Inflammatory macrophage treated with lipopolysaccharide for 1 hour (primary cell): Measurements from ENCODE around the gene NAT9.

Source experiments
- DNase-seq, 2 donors: peaks; one replicate each; pipeline ENCODE4 v3.0.0-alpha.2; 2020 to 2022

Gene NAT9

DNA sequence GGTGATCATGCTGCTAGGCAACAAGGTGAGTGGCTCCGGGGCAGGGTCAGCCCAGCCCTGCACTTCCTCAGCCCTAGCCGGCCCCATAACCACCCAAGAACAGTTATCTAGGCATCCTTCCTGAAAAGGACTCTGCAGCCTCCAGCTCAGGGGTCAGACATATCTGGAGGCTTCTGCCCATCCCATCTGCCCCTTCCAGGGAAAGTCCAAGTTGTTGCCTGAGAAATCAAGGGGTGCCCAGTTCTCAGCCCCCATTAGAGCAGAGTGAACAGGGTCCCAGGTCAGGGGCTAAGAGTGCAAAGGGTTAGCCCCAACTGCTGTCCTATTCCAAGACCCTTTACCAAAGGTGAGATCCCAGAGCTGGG, 31.8 kb downstream of the NAT9 start:
- DNase-seq: no peak

DNA sequence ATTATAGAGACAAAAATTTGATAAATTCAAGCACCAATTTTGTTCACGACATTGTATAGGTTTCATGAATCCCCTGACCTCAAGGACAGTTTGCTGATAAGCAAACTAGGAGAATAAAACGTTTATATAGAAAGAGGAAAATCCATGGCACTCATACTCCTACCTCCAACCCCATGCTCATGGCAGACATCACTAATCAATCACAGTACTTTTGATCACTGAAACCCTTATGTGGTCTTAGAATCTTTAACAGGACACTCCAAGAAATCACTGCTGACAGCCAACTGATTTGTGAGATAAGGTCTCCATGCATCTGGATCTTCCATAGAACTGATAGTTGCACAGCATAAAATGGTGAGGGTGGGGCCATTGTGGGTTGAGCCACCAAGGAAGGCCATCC, 32.4 kb downstream of the NAT9 start:
- no peak for DNase-seq

DNA sequence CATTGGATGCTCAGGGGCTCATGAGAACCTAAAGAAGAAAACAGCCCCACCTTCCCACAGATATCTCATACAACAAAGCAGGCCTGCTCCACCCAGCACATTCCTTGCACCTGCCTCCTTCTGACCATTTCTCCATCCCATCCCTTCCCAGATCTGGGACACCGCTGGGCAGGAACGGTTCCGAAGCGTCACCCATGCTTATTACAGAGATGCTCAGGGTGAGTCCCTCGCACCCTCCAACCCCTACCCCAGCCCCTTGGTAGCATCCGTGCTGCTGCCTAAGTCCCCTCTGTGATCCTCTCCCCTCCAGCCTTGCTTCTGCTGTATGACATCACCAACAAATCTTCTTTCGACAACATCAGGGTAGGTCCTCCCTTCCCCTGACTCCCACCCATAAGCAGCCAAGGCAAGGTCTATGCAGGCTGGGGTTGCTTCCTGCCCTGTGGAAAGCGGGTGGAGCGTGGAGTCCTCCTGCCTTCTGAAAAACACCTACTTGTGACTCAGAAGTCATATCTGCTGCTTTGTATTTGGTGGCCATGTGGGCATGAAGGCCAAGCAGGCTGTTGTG, 33.1 kb downstream of the NAT9 start:
- DNase-seq: no peak

DNA sequence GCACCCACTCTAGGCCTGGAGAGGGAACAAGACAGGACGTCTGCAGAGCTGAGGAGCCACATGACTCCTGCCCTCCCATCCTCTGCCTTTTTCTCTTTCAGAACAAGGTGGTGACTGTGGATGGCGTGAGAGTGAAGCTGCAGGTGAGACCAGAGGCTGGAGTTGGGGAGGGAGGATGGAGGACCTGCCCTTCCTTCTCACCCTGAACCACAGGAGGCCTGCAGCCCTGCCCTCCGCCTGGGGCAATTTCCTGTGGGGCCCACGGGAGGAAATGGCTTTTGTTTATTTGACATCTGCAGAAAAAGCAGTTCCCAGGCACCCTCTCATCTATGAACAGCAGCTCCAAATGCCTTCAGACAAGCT, 34.0 kb downstream of the NAT9 start:
- DNase-seq: no peak

DNA sequence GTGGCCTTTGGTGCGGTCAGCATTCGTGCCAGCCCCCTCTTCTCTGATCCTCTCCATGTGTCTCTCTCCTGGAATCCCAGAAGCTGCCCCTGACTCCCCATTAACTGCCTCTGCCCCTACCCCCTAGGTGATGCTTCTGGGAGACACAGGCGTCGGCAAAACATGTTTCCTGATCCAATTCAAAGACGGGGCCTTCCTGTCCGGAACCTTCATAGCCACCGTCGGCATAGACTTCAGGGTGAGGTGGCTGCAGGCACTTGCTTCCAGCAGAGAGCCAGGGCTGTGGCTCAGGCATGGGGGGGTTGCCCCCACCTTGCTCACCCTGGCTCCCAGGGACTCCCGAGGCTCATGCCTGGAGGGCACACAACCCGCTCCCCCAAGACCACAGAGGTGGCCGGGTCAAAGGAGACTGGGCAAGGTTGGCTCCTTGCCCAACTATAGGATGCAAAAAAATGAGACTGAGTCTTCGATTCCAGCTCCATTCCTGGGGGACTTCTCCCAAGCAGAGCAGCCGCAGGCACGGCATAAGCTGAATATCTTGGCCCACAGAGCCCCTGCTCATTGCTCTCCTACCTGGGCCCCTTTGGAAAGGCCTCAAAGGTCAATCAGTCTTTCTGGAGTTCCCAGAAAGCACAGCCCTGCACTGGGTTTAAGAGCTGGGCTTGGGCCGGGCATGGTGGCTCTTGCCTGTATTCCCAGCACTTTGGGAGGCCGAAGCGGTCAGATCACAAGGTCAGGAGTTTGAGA, 35.3 kb downstream of the NAT9 start:
- DNase-seq: no peak

DNA sequence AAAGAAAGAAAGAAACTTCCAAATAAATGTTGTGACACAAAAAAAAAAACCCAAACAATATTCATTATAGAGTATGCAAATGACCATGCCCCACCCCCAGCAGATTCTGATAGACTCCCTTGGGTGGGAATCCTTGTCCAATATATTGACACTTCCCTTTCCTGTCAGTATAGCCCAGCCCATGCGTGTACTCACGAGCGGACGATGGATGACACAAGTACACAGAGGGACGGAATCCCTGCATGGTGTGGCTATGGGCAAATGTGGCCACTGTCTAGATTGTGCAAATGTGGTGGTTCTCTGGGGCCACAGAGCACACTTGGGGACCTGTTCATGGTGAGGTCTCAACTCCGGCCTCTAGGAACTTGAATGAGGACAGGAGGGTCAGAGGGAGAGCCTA, 36.0 kb downstream of the NAT9 start:
- peak in 1 of 2 donors; percentile 44 for DNase-seq

DNA sequence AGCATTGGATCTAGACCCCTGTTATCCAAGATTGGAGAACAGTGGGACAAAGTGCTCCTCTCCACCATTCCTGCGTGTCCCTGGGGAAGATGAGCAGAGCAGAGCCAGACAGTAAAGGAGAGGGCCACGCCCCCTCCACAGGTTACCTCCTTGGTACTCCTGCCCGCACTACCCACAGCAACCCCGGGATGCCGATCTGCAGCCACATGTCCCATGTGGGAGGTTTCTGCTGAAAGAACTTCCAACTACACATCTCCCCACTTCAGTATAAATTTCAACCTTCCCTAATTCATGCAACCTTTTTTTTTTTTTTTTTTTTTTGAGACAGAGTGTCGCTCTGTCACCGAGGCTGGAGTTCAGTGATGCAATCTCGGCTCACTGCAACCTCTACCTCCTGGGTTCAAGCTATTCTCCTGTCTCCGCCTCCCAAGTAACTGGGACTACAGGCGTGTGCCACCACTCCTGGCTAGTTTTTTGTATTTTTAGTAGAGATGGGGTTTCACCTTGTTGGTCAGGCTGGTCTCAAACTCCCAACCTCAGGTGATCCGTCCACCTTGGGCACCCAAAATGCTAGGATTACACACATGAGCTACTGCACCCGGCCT, 36.8 kb downstream of the NAT9 start:
- no peak for DNase-seq

DNA sequence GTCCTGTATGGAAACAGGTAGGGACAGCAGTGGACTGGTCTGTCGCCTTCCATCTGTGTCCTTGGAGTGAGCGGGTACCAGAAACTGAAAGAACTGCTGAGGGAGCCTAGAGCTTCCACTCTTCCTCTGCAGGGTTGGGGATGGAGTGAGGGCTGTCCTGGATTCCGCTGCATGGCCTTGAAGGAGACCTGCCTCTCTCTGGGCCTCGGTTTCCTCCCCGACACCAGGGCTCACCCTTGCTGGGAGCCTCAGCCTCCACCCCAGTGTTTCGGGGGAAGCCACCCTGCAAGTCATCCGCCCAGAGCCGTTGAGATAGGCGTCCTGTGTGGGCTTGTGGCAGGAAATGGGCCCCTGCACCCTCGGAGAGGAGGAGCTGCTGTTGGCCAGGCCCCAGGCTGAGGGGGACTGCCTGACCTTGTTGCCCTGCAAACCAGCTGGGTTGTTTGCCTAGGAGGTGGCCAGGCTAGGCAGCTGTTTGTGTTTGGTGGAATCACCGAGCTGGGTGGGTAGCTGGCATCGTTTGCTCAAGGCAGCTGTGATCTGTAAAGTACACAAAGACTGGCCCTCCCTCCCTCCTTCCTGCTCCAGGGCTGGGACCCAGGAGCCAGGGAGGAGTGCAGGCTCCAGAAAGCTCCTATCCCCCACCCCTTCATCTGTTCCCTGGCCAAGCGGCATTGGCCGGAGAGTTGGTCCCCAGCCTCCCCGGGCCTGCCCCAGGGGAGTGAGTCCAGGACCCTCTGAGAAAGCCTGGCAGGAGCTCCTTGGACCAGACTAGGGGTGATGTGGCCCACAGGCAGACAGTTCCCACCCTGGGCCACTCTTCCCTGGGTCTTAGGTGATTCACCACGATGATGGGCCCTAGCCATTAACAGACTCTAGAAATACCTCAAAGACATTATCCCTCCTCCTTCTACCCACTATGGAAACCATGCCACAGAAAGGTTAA, 37.8 kb downstream of the NAT9 start:
- no peak for DNase-seq

DNA sequence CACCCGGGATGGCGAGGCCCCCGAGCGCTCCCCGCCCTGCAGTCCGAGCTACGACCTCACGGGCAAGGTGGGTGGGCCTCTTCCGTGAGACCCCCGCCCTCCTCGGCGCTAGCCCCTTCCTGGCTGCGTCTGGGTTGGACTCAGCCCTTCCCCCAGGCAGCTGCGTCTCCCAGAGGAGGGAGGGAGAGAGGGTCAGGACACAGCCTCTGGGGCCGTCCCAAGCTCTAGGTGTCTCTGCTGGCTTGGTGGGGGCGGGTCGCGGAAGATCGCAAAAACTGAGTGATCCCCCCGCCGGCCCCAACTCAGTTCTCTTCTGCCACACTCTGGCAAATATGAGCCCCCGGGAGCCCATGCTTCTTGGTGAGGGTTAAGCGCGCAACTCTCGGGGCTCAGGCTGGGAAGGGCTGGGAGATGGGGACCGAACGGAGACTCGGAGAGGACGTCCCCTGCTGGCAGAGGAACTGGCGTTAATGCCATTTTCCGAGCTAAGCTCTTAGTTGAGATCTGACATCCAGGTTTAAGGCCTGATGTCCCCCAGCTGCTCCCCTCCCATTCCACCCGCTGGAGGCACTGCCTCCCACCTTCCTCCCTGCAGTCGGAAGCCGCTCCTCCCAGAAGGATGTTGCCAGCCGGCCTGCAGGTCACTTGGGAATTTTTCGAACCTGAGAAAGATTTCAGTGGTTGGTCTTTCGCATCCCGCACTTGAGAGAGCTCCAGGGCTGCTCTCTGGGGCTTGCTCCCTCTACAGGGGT, 38.7 kb downstream of the NAT9 start:
- peak in 1 of 2 donors; percentile 65 for DNase-seq

DNA sequence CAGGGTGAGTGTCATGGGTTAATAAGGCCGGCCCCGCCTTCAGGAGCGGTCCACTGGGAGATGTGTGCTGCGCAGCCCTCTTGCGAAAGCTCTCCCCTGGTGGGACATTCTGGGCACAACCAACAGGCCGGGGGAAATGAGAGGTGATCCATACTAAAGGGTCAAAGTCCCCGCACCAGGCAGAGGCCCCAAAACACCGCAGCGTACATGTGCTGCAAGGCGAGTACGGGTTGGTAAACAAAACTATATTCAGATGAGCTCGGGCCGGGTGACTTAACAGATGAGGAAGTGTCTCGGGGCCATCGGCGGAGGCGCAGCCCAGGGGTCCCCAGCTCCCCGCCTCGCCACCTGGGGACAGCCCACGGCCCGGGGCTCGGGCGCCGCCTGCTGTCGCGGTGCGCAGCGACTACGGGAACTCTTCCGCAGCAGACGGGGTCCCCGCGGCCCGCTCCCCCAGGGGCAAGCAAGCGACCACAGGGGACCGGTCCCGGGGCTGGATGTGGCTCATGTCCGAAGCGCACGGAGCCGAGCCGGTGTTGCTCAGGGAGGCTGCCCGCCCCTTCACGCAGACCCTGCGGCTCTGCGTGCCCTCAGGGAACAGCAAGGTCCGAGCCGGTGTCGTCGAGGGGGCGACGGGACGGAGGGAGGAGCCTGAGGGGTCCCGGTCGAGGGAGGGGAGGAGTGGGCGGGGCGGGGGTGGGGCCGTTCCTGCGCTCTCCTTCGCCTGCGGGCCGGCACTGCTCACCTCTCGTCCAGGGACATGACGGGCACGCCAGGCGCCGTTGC, 39.4 kb downstream of the NAT9 start, which contains the start of gene RAB37:
TSS of gene RAB37 (plus strand) at position 744 of the 786 bp plus-strand sequence. CDS start at position 761, 17 bp downstream.
- peak in 1 of 2 donors; percentile 45 for DNase-seq

DNA sequence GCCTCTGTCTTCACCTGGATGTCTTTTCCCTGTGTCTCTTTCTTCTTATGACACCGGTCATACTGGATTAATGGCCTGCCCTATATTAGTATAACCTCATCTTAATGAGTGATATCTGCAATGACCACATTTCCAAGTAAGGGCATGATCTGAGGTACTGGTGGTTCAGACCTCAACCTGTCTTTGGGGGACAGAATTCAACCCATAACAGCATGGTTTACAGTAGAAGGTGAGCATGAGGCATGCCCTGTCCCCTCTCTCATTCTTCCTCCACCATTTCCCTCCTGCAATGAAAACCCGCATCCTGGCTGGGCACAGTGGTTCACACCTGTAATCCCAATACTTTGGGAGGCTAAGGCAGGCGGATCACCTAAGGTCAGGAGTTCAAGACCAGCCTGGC, 41.9 kb downstream of the NAT9 start:
- no peak for DNase-seq

DNA sequence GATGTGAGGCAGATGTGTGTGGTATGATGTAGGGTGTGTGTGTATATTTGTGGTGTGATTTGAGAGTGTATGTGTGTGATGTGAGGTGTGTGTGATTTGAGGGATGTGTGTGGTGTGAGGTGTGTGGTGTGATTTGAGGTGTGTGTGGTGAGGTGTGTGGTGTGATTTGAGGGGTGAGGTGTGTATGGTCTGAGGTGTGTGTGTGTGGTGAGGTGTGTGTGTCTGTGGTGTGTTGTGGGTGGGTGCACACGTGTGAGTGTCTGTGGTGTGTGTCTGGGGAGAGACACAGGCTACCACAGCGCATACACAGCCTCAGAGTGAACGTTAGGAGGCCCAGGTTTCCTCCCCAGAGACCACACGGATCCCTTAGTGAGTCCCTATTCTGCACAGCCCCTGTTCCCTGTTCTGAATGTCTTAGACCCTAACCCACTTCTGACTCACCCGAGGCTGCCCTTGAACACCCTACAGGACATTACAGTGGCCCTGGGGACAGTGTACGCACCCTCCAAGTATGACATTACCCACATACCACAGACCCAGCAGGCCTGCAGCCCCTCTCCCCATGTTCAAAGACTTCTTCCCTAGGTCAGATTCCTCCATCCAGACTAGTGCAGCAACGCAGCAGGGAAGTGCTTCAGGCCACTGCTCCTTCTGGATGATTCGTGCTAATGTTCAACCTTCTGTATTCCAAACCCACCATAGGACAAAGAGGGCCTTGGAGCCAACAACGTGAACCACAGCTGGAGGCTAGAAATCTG, 42.6 kb downstream of the NAT9 start:
- no peak for DNase-seq

DNA sequence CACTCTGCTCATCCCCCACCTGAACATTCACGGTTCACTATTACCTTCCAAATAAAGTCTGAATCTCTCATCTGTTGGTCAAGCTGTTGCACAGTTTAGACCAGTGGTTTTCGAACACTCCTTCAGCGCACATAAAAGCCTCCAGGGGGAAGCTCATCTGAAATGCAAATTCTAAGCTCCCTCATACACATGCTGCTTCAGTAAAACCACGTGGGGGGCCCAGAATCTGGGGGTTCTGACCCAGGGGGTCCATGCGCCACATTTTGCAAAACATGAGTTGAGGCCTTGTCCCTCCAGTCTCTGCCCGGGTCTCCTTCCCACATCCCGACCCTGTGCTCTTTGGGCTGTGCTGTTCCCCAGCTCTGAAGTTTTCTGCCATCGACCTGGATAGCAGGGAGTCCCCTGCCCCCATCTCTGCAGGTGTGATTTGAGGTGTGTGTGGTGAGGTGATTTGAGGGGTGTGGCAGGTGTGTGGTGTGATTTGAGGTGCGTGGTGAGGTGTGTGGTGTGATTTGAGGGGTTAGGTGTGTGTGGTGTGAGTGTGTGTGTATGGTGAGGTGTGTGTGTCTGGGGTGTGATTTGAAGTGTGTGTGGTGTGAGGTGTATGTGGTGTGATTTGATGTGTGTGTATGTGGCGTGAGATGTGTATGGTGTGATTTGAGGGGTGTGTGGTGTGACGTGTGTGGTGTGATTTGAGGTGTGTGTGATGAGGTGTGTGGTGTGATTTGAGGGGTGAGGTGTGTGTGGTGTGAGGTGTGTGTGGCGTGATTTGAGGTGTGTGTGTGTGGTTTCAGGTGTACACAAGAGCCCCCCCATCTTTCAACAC, 43.9 kb downstream of the NAT9 start:
- DNase-seq: no peak

DNA sequence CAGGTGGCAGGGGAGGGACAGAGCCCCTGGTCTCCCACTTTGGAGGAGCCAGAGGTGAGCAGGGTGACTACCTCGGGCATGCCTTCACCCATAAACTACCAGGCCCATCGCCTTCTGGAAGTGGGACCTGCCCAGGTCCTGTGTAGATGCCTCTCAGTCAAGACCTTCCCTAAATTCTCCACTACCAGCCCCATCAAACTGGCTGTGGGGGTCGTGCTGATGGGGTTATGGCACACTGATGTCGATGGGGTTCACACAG, 44.9 kb downstream of the NAT9 start:
- DNase-seq: no peak

DNA sequence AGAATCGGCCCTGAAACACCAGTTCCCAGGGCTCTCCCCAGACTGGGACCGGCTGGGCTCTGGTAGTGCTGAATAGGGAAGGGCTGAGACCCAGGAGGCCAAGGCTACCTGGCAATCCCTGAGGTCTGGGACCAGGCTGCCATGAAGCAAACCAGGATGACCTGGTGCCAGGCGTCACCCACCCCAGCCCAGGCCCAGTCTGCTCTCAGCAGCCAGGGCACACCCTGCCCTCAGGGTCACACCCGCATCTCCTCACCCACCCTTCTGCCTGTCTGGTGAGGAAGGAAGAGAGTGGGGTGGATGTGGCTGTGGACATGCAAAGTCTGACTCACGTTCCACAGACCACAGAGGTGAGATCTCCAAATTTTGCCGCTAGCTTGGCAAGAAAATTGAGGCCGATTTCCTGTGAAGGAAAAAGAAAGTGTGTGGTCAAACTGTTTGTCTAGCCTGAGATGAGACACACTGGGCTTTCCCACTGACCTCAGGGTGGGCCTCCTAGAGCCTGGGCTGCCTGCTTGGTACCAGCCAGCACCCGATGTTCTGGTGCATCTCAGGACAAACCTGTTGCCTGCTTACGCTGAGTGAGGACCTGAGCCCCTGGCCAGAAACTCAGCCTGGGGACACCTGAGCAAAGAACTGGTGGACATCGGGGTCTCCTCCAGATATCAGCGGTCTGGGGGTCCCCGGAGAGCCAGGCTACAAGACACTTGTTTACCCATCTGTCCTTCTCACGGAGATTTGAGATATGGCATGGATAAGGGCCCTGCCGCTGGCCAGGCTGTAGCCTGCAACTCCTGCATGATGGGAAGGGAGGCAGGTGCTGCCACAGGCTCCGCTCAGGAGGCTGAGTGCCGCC, 45.4 kb downstream of the NAT9 start:
- no peak for DNase-seq

DNA sequence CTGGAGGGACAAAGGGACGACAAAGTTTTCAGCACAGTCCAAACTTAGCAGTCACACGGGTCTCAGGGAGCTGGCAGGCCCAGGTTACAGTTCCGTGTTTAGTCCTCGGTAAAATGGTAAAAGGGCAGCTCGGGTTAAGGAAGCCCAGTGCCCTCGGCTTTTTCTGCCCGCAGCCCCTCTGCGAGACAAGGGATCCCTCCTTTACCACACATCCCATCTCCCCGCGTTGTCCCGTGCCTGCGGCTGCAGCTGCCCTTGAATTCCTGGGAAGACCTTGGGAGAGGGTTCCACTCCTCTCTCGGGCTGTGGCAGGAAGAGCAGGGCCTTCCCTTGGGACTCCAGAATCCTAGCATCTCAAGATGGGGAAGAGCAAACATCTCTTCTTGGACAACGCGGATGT, 46.3 kb downstream of the NAT9 start:
- DNase-seq: no peak

DNA sequence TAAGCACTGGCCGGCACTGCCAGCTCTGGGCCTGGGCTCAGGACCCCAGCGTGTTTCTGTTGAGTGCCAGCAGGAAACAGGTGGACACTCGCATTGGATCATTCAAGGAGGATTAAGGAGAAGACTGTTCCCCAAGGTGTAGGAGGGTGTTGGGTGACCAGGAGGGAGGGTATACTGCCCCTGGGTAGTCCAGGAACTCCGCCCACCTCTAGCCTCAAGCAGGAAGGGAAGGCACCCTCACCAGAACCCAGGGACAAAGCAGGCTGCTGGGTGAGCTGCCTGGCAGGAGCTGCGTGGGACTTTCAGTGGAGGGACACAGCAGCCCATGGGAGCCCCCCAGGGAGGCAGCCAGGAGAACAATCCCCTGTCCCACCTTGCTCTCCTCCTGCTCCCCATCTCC, 46.8 kb downstream of the NAT9 start:
- DNase-seq: no peak

DNA sequence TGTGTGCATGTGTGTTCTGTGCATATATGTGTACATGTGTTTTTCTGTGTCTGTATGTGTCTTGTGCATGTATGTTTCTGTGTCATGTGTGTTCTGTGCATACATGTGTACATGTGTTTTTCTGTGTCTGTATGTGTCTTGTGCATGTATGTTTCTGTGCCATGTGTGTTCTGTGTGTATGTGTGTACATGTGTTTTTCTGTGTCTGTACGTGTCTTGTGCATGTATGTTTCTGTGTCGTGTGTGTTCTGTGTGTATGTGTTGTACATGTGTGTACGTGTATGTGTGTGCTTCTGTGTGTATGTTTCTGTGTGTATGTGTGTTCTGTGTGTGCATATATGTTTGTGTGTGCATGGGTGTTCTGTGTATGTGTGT, 47.5 kb downstream of the NAT9 start:
- DNase-seq: no peak

DNA sequence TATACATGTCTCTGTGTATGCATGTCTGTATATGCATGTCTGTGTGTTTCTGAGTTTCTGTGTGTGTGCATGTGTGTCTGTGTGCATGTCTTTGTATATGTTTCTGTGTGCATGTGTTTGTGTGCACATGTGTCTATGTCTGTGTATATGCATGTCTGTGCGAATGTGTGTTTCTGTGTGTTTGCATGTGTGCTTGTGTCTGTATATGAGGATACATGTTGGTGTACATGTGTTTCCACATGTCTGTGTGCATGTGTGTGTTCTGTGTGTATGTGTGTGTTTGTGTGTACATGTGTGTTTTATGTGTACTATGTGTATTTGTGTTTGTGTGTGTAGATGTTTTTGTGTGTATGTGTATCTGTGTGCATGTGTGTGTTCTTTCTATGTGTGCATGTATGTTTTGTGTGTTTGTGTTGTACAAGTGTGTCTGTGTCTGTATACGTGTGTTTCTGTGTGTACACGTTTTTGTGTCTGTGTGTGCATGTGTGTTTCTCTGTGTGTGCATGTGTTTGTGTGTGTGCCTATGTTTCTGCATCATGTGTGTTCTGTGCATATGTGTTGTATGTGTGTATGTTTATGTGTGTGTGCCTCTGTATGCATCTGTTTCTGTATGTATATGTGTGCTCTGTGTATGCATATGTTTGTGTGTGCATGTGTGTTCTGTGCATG, 48.0 kb downstream of the NAT9 start:
- DNase-seq: no peak
